Measurements from ENCODE around the gene KLRF2.

DNA sequence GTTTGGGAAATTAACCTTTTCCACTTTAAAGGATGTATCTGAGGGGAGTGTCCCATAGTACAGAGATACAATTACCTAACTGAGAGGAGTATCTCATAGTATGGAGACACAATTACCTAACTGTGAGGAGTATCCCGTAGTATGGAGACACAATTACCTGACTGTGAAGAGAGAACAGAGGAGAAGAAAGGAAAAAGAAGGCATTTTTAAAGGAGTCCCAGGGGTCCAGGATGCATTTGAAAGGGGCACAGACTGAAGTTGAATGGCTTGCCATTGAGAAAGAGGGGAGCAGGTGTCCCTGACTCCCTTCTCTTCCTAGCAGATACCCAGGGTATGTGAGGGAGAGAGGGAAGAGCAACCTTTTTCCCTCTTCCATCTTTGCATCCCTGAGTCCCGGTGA is 17.9 kb downstream of the KLRF2 start:
- TF ChIP-seq, protein P1, sequence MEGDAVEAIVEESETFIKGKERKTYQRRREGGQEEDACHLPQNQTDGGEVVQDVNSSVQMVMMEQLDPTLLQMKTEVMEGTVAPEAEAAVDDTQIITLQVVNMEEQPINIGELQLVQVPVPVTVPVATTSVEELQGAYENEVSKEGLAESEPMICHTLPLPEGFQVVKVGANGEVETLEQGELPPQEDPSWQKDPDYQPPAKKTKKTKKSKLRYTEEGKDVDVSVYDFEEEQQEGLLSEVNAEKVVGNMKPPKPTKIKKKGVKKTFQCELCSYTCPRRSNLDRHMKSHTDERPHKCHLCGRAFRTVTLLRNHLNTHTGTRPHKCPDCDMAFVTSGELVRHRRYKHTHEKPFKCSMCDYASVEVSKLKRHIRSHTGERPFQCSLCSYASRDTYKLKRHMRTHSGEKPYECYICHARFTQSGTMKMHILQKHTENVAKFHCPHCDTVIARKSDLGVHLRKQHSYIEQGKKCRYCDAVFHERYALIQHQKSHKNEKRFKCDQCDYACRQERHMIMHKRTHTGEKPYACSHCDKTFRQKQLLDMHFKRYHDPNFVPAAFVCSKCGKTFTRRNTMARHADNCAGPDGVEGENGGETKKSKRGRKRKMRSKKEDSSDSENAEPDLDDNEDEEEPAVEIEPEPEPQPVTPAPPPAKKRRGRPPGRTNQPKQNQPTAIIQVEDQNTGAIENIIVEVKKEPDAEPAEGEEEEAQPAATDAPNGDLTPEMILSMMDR (IDR thresholded peaks at IDR 0.05): no peak
- no peak for TF ChIP-seq POLR2A (IDR thresholded peaks at IDR 0.05)

All from right lobe of liver (tissue), 4 donors.